Endometrial microvascular endothelial cells (primary cell): ENCODE measurements around the gene TPM1. TPM values are rescaled to one million over a fixed set of nuclear protein-coding genes. Genes with fewer than 3 reads are reported as not detected.

Experiments used
- in situ Hi-C: cut with HindIII; loops from 2 replicates; pipeline ENCODE4 v1.10.0; 2017; ENCODE audit warnings: low sequenced_read_pairs, low pct_unique_long_range_greater_than_20kb; ENCODE audit errors: inconsistent ontology term
- total RNA-seq: library from RNA; depleted of rRNA; stranded (reverse); fragments of >200 nt; gene quantifications from one replicate; pipeline ENCODE4 v1.2.3, GENCODE V29; 2015; ENCODE audit errors: inconsistent ontology term

Gene TPM1
- total RNA-seq, 1 donor from 2014 or later, result 244 TPM

- in situ Hi-C loops, result no loop called here
Observed at GRCh38 chr15:63065262-63066221, 23.0 kb downstream of the TPM1 start.

DNA sequence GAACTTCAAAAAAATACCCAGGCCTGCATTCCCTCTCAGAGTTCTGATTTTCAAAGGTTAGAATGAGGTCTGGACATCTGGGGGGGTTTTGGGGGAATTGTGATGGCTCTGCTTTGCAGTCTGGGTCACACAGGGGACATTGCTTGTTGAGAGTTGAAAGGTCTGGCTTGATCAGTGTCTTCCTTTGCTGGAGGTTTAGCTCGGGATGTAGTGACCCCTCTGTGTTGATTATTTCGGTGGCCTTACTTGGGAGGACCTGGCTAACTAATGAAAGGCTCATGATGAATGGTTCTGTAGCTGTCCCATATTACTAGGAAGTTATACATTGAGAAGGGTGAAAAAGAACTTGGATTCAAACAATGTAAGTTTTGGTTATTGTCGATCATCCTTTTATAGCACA is 23.7 kb downstream of the TPM1 start:
- in situ Hi-C loops, result no loop called here

- in situ Hi-C loops, result no loop called here
Observed at GRCh38 chr15:63067306-63067705, 24.8 kb downstream of the TPM1 start.

DNA sequence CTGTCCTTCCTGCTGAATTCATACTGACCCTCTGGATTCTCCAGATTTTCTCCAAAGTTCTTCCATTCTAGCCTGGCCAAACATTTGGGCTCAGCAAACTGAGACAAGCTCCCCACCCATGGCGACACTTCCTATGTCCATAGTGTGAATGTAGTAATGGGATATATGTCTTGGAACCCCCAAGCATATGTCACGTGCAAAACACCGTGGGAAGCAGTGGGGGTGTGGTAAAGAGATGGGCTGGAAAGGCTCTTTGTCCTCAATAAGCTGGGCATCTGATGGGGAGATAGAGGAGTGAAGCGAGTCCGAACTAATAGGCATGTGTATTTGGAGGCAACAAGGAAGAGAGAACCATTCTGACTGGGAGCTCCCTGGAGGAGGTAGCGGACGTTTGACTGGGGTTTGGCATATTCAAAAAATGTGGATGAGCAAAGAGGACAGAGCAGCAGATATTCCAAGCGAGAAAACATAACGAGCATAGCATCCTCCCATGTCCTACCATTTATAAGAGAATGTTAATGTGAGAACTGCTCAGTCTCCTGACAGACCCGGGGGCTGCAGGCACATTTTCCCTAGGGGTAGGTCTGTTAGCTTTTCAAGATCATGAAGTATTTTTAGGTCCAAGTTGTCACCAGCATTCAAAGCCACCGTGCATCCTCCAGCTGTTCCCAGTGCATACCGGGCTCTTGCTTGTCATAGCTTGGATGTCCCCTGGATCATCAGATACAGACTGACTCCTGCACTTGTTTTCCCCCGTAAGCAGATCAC is 25.6 kb downstream of the TPM1 start:
- in situ Hi-C loops, result no loop called here

DNA sequence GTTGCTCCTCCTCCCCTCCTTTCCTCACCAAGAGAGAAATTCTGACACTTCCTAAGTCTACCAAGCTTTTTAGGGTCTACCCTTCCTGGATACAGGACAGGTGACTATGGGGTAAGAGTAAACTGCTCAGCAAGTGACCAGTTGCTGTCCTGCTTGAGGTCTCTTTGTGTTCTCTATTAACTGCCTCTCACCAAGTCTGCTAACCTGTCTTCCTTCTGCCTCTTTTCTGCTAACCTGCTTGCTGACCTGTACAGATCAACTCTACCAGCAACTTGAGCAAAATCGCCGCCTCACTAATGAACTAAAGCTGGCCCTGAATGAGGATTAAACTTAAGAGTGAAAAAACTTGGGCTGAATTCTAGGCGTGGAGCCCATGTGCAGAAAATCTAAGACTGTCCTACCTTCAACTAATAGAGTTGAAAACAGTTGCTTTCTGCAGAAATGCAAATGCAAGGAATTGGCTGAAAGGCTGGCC is 27.1 kb downstream of the TPM1 start:
- in situ Hi-C loops, result no loop called here

DNA sequence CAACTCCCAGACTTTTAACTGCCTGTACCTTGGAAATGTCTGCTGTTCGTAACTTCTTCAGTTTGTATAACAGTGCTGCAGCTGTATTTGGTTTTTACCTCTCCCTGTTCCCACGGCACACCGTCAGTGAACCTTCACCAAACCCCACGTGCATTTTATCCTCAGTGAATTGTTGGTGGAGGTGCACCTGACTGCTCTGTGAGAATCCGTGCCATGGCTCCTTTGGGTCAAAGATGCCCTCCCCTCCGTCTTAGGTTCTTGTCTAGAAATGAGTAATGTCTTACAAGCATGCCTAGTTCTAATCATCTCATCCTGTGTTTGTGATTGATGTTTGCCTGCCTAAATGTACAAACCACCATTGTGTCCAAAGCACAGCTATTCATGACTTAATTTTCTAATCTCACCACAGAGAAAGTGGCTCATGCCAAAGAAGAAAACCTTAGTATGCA is 28.2 kb downstream of the TPM1 start:
- in situ Hi-C loops, result no loop called here

DNA sequence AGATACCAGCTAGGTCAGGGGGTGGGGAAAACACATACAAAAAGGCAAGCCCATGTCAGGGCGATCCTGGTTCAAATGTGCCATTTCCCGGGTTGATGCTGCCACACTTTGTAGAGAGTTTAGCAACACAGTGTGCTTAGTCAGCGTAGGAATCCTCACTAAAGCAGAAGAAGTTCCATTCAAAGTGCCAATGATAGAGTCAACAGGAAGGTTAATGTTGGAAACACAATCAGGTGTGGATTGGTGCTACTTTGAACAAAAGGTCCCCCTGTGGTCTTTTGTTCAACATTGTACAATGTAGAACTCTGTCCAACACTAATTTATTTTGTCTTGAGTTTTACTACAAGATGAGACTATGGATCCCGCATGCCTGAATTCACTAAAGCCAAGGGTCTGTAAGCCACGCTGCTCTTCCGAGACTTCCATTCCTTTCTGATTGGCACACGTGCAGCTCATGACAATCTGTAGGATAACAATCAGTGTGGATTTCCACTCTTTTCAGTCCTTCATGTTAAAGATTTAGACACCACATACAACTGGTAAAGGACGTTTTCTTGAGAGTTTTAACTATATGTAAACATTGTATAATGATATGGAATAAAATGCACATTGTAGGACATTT is 28.9 kb downstream of the TPM1 start:
- in situ Hi-C loops, result no loop called here

DNA sequence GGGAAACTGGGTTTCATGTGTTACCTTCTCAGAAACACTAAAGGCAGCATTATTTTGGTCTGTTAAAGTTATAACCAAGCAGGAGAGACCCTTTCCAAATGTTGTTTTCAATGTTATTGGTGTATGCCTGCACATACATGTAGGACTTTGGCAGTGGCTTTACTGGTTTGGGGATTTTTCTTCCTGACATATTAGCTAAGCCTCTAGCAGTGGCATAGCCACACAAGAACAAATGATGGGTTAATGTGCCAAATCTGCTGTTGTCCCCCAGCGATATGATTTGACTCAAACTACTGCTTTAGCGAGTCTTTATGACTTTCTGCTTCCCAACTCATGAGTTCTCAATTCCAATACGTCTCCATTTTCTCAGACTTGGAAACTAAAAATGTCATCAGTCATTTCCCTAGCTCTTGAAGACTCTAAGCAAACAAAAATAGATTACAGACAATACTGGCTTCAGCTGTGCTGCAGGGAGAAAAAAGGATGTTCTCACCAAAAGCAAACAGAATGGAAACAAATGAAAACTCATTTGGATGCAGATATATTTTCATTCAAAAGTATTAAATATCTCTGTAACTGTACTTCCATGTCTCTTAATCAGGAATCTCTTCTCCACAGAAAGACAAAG is 29.6 kb downstream of the TPM1 start:
- in situ Hi-C loops, result no loop called here

- in situ Hi-C loops, result no loop called here
Observed at GRCh38 chr15:63072809-63073277, 30.3 kb downstream of the TPM1 start.

DNA sequence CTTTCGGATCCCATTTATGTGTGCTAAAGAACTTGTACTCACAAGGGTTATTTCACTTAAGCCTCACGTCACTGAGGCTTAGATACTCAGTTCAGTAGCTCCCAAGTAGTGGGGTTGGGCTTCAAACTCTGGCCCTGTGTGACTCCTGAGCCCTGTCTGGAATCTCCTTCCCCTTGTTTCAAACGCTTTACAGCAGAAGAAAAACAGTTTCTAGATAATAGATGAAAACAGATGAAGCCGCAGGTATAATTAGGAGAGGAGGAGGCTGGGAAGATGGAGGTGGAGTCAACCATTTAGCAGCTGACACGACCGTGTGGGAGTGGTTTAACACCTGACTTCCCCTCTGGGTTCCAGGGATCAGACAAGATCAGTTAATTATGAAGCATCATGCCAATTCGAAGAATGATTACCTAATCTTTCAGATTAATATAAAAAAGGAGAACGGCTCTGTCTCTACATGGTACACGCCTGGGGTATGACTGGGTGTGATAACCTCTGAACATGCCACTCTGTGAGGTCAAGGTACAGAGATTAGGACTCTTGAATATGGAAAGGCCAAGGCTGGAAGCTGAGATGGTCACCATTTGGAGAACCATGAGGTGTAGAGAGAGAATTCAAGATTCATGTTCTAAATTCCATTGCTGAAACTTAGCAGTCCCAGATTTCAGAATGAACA is 31.1 kb downstream of the TPM1 start:
- in situ Hi-C loops, result no loop called here

DNA sequence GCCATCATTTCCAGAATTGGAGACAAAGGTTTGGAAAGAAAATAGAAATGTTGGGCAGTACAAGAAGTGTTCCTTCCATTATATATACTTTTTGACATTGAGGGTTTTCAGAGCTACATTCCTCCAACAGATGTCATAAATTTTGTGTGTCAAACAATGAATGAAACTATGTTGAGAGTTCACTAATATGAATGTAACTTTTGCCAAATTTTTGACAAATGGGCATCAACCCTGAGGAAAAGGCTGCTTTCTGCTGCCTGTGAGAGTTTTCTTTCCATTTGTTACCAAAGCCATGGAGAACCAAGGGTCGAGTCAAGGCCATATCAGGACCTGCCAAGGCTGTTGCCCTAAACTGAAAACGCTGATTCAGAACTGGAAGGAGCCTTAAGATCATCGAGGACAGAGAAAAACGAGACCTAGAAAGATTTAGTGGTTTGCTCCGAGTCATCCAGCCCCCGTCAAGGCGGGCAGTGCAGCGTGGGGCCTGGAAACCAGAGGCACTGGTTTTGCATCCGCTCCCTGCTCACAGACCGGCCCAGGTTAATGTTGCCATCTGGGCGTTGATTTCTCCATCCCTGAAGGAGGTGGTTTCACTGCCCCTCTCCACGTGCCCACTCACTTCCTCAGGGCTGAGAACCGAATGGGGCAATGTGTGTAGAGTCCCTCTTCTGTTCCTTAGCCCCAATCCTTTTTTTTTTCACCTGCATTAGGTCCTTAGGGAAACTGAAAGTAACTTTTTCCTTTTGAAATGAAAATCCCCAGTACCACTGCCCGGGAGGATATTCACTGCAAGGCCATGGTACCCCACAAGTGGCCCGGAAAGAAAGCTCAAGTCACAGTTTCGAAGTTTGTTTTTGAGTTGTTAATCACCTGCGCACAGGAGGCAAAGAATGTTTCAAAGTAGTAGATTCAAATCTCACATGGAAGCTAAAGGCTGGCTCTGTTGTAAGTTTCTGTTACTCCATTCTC is 32.8 kb downstream of the TPM1 start:
- in situ Hi-C loops, result no loop called here

DNA sequence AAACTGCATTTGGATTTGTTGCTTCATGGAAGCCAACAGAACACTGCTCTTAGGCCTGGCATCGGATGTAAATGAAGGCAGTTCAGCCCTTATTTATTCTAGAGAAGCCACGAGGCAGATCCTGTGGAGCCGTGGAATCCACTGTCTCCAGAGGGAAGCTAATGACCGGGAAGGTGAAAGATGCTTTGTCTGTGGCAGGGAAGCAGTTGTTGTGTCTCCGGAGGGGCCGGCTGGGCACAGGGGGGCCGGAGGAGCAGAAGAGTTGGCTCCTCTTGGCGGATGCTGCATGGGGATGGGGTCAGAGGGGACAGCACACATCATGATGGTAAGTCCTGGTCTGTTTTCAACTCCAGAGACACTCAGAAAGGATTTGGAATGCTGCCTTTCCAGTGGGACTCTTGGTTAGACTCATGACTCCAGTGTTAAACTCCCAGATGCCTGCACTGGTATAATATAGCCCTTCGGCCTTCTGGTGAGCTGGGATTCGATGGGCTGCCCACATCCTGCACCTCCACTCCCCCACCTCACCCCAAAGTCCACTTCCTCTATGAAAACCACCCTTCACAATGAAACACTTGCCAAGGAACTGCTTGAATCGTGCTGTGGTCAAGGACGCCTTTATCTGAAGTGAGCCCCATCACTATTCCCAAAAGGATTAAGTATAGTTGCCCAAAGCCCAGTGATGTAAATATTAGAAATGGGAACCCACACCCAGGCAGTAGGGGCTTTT is 33.6 kb downstream of the TPM1 start:
- in situ Hi-C loops, result no loop called here

GRCh38 chr15:63076714-63077046 is 34.1 kb downstream of the TPM1 start:
- in situ Hi-C loops, result no loop called here

DNA sequence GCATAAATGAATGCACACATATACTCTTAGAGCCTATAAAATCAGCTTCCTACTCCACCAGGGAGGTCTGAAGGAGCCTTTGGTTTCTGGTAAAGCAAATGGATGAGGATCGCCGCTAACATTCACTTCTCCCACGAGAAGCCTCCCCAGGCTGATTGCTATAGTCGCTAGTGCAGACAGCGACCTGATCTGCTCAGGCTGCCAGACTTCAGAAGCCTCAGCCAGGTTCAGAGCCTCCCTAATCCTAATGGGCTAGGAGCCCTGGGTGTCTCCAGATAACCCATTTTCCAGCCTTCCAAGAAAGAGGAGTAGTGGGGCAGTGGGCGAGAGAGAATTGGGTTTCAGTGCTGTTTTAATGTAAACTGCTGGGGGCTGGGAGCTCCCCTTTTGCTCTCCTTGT is 35.4 kb downstream of the TPM1 start:
- in situ Hi-C loops, result no loop called here

DNA sequence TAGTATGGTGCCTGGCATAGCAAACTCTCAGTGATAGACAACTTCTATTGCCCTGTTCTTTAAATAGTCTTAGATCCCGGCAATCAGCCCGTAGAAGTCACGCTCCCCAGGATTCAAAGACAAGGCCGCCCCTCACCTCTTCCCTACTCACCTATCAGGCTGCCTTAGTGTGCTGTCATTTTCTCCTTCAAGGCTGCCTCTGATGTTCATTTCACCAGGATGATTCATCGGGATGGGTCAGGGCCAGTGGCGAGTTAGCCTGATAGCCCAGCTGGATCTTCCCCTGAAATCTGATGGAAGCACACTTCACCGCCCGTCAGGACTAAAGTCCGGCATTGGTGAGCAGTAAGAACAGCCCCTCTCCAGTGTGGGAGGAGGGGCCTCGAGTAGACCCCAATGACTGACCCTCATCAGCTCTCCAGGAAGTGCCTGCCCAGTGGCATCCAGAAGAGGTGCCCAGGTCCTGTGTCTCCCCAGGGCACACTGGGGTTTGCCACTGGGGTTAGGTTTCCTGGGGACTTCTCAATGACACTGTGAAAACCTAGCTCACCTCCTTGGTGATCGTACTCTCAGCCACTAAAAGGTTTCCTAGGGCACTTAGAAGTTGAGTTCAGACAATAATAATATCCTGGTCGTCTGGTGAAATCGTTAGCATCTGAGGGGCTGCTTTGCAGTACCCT is 37.5 kb downstream of the TPM1 start:
- in situ Hi-C loops, result no loop called here

GRCh38 chr15:63080634-63081250 is 38.2 kb downstream of the TPM1 start:
- in situ Hi-C loops, result no loop called here
